ENCODE measurements around the gene BUB1. TPM values are rescaled to one million over a fixed set of nuclear protein-coding genes. Genes with fewer than 3 reads are reported as not detected.

BUB1 gene
- total and polyA plus RNA-seq, 2 of the 8 experiments (the other 6 are each of a cell fraction or from before 2014, with no cell fraction given), result 48.4 to 113 TPM

- TF ChIP-seq, protein P1, sequence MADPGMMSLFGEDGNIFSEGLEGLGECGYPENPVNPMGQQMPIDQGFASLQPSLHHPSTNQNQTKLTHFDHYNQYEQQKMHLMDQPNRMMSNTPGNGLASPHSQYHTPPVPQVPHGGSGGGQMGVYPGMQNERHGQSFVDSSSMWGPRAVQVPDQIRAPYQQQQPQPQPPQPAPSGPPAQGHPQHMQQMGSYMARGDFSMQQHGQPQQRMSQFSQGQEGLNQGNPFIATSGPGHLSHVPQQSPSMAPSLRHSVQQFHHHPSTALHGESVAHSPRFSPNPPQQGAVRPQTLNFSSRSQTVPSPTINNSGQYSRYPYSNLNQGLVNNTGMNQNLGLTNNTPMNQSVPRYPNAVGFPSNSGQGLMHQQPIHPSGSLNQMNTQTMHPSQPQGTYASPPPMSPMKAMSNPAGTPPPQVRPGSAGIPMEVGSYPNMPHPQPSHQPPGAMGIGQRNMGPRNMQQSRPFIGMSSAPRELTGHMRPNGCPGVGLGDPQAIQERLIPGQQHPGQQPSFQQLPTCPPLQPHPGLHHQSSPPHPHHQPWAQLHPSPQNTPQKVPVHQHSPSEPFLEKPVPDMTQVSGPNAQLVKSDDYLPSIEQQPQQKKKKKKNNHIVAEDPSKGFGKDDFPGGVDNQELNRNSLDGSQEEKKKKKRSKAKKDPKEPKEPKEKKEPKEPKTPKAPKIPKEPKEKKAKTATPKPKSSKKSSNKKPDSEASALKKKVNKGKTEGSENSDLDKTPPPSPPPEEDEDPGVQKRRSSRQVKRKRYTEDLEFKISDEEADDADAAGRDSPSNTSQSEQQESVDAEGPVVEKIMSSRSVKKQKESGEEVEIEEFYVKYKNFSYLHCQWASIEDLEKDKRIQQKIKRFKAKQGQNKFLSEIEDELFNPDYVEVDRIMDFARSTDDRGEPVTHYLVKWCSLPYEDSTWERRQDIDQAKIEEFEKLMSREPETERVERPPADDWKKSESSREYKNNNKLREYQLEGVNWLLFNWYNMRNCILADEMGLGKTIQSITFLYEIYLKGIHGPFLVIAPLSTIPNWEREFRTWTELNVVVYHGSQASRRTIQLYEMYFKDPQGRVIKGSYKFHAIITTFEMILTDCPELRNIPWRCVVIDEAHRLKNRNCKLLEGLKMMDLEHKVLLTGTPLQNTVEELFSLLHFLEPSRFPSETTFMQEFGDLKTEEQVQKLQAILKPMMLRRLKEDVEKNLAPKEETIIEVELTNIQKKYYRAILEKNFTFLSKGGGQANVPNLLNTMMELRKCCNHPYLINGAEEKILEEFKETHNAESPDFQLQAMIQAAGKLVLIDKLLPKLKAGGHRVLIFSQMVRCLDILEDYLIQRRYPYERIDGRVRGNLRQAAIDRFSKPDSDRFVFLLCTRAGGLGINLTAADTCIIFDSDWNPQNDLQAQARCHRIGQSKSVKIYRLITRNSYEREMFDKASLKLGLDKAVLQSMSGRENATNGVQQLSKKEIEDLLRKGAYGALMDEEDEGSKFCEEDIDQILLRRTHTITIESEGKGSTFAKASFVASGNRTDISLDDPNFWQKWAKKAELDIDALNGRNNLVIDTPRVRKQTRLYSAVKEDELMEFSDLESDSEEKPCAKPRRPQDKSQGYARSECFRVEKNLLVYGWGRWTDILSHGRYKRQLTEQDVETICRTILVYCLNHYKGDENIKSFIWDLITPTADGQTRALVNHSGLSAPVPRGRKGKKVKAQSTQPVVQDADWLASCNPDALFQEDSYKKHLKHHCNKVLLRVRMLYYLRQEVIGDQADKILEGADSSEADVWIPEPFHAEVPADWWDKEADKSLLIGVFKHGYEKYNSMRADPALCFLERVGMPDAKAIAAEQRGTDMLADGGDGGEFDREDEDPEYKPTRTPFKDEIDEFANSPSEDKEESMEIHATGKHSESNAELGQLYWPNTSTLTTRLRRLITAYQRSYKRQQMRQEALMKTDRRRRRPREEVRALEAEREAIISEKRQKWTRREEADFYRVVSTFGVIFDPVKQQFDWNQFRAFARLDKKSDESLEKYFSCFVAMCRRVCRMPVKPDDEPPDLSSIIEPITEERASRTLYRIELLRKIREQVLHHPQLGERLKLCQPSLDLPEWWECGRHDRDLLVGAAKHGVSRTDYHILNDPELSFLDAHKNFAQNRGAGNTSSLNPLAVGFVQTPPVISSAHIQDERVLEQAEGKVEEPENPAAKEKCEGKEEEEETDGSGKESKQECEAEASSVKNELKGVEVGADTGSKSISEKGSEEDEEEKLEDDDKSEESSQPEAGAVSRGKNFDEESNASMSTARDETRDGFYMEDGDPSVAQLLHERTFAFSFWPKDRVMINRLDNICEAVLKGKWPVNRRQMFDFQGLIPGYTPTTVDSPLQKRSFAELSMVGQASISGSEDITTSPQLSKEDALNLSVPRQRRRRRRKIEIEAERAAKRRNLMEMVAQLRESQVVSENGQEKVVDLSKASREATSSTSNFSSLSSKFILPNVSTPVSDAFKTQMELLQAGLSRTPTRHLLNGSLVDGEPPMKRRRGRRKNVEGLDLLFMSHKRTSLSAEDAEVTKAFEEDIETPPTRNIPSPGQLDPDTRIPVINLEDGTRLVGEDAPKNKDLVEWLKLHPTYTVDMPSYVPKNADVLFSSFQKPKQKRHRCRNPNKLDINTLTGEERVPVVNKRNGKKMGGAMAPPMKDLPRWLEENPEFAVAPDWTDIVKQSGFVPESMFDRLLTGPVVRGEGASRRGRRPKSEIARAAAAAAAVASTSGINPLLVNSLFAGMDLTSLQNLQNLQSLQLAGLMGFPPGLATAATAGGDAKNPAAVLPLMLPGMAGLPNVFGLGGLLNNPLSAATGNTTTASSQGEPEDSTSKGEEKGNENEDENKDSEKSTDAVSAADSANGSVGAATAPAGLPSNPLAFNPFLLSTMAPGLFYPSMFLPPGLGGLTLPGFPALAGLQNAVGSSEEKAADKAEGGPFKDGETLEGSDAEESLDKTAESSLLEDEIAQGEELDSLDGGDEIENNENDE (IDR thresholded peaks at IDR 0.05; ENCODE audit: insufficient replicate concordance, low read length), result no peak
- no peak for TF ChIP-seq HDAC6 (IDR thresholded peaks at IDR 0.05; ENCODE audit: low read depth, low read length)
- TF ChIP-seq TAF7 (optimal IDR thresholded peaks at IDR 0.05; ENCODE audit: borderline replicate concordance, low read depth, low read length), result no peak
- no peak for TF ChIP-seq KDM1A (IDR thresholded peaks at IDR 0.05; ENCODE audit: borderline replicate concordance, low read length)
Measured at GRCh38 chr2:110707386-110707965, 29.6 kb upstream of the BUB1 start (continued).
